Ishikawa (cell line): Measurements from ENCODE around the gene TMEM181.
A peak's percentile ranks its signal among the peaks of the same experiment; 100 is the strongest.

Source experiments
- CEBPB ChIP-seq: IDR thresholded peaks from 2 replicates; pipeline ENCODE4 v1.6.1; 2012
- CREB1 ChIP-seq: IDR thresholded peaks from 2 replicates; pipeline ENCODE4 v1.6.1; 2012; ENCODE audit warnings: low read depth
- EGR1 ChIP-seq: IDR thresholded peaks from 2 replicates; pipeline ENCODE4 v1.6.1; 2012
- EP300 ChIP-seq: IDR thresholded peaks from 2 replicates; pipeline ENCODE4 v1.6.1; 2012; ENCODE audit warnings: borderline replicate concordance
- FOXM1 ChIP-seq: IDR thresholded peaks from 2 replicates; pipeline ENCODE4 v1.6.1; 2012; ENCODE audit warnings: low read depth, borderline replicate concordance
- NFIC ChIP-seq: IDR thresholded peaks from 2 replicates; pipeline ENCODE4 v1.6.1; 2012
- RAD21 ChIP-seq: IDR thresholded peaks from 2 replicates; pipeline ENCODE4 v1.6.1; 2012; ENCODE audit warnings: low read depth
- TAF1 ChIP-seq: IDR thresholded peaks from 2 replicates; pipeline ENCODE4 v1.6.1; 2012; ENCODE audit warnings: low read depth, mild to moderate bottlenecking
- TCF12 ChIP-seq: IDR thresholded peaks from 2 replicates; pipeline ENCODE4 v1.6.1; 2012; ENCODE audit warnings: low read depth
- TEAD4 ChIP-seq: IDR thresholded peaks from 2 replicates; pipeline ENCODE4 v1.6.1; 2012
- YY1 ChIP-seq: IDR thresholded peaks from 2 replicates; pipeline ENCODE4 v1.6.1; 2012; ENCODE audit warnings: low read depth
- ZBTB7A ChIP-seq: IDR thresholded peaks from 2 replicates; pipeline ENCODE4 v1.6.1; 2012; ENCODE audit warnings: low read depth
- TF ChIP-seq, protein P1 (sequence below): IDR thresholded peaks from 2 replicates; pipeline ENCODE4 v1.6.1; 2012
- TF ChIP-seq, protein P2 (sequence below): IDR thresholded peaks from 2 replicates; pipeline ENCODE4 v1.6.1; 2012; ENCODE audit warnings: low read depth, mild to moderate bottlenecking
- TF ChIP-seq, protein P3 (sequence below): IDR thresholded peaks from 2 replicates; pipeline ENCODE4 v1.6.1; 2012

Gene TMEM181

DNA sequence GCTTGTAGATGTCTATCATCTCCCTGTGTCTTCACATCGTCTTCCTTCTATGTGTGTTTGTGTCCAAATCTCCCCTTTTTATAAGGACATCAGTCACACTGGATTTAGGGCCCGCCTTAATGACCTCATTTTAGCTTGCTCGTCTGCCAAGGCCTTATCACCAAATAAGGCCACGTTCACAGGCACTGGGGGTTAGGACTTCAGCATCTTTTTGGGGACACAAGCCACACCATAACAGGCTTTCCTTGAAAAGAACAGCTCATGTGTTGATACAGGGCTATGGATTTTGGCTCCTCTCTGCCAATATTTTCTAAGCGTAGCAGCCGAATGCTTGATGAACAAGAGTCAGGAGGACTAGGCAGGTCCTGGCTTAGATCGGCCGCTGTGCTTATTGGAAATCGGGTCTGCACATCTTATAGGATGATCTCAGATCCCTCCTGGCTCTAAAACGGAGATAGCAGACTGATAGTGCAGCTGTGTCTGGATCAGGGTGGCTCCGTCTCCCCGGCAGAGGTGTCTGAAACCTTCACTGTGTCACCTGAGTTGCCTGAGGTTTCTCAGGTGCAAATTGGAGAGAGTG, 16.2 kb upstream of the TMEM181 start:
- TF ChIP-seq, protein P1, sequence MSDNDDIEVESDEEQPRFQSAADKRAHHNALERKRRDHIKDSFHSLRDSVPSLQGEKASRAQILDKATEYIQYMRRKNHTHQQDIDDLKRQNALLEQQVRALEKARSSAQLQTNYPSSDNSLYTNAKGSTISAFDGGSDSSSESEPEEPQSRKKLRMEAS, result no peak
- TF ChIP-seq ZBTB7A (no peak), FOXM1 (no peak), CEBPB (no peak), YY1 (no peak), TAF1 (no peak), EP300 (no peak), TEAD4 (no peak), RAD21 (no peak)

DNA sequence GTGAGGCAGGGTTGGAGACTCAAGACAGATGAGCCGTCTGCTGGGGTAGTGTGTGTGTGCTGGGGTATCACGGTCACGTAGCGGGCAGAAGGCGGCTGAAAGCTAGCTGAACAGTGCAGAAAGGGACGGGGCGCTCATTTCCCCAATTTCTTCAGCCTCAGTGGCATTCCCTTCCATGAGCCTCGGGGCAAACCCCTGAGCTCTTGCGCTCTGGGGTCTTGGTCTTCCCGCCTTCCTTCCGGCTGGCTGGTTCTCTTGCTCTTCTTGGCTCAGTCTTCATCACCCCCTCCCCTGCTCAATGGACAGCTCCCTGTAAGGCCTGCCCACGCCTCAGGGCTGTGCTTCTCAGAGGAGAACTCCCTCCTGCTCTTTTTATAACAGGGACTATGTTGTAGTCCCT, 15.5 kb upstream of the TMEM181 start:
- TF ChIP-seq, protein P1, result no peak
- TF ChIP-seq EP300 (no peak), CREB1 (no peak), EGR1 (no peak)
- TF ChIP-seq, protein P2, sequence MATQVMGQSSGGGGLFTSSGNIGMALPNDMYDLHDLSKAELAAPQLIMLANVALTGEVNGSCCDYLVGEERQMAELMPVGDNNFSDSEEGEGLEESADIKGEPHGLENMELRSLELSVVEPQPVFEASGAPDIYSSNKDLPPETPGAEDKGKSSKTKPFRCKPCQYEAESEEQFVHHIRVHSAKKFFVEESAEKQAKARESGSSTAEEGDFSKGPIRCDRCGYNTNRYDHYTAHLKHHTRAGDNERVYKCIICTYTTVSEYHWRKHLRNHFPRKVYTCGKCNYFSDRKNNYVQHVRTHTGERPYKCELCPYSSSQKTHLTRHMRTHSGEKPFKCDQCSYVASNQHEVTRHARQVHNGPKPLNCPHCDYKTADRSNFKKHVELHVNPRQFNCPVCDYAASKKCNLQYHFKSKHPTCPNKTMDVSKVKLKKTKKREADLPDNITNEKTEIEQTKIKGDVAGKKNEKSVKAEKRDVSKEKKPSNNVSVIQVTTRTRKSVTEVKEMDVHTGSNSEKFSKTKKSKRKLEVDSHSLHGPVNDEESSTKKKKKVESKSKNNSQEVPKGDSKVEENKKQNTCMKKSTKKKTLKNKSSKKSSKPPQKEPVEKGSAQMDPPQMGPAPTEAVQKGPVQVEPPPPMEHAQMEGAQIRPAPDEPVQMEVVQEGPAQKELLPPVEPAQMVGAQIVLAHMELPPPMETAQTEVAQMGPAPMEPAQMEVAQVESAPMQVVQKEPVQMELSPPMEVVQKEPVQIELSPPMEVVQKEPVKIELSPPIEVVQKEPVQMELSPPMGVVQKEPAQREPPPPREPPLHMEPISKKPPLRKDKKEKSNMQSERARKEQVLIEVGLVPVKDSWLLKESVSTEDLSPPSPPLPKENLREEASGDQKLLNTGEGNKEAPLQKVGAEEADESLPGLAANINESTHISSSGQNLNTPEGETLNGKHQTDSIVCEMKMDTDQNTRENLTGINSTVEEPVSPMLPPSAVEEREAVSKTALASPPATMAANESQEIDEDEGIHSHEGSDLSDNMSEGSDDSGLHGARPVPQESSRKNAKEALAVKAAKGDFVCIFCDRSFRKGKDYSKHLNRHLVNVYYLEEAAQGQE, result peak; percentile 23; the same call in 1 of the 2 replicates
- TF ChIP-seq, protein P3, sequence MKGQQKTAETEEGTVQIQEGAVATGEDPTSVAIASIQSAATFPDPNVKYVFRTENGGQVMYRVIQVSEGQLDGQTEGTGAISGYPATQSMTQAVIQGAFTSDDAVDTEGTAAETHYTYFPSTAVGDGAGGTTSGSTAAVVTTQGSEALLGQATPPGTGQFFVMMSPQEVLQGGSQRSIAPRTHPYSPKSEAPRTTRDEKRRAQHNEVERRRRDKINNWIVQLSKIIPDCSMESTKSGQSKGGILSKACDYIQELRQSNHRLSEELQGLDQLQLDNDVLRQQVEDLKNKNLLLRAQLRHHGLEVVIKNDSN, result no peak

DNA sequence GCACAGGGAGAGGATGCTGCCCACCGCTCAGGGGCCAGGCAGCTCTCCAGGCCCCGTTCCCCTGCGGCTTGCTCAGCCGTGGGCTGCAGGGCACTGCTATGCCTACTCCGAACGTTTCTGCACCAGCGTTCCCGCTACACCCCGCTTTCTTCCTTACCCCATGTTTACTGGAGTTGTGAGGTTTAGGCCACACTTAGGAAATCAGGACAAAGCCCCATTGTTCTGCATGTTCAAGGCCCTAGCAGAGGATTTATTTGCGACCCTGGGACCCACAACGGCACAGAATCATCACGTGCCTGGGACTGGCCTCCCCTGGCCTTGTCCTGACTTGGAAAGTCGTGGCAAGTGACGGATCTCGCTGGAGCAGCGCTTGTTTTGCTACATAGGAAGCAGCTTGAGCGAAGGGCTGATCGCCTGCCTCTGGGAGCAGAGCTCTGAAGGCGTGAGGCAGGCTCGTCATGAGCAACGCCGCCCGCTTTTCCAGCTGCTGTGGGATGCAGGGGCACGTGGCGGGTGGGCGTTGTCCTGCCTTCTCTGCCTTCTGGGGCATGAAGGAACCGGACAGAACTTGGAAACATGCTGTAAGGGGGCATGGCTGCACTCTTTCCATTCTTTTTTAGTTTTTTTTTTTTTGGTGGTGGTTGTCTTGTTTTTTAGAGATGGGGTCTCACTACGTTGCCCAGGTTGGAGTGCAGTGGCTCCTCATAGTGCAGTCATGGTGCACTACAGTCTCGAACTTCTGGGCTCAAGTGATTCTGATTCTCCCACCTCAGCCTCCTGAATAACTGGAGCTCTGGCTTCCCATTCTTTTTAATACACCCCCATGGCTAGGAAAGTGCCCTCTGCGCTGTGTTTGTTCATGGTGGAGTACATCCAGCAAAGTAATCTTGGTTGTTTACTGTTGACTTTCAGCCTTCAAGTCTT, 14.6 kb upstream of the TMEM181 start:
- no peak for TF ChIP-seq EP300
- TF ChIP-seq YY1, result no peak

DNA sequence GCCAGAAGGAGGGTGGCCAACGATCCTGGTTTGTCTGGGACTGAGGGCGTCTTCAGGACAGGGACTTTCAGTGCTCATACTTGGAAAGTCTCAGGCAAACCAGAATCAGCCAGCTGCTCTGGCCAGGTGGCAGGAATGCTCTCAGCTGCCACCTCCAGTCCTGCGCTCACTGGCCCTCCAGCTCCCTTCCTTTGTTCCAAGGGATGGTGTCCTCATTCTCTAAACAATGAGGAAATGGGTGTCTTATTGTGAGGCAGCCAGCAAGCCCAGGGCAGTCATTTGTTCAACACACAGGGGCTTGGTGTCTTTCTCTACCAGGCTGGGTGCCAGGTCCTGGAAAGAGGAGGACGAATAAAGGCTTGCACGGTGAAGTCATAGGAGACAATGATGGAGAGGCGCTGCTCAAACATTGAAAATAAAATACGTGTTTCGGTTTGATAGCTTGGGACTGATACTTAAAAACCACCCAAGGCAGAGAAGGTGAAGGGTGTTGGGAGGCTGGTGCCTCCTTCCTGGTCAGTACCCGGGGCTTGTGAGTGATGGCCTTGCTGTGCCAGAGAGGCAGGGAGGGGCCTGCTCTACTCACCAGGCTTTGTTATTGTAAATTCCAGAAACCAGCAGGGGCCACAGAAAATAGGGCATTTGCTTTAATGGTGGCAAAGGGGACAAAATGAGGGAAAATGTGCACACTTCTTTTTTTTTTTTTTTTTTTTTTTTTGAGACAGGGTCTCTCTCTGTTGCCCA, 11.3 kb upstream of the TMEM181 start:
- no peak for TF ChIP-seq EP300
- no peak for TF ChIP-seq ZBTB7A
- TF ChIP-seq FOXM1, result no peak
- TF ChIP-seq, protein P1, result no peak
- no peak for TF ChIP-seq EGR1
- TF ChIP-seq CREB1, result no peak
- TF ChIP-seq, protein P3, result no peak
- TF ChIP-seq TCF12, result no peak
- TF ChIP-seq NFIC, result no peak
- no peak for TF ChIP-seq TAF1
- TF ChIP-seq TEAD4, result no peak
- no peak for TF ChIP-seq CEBPB
- no peak for TF ChIP-seq YY1
- TF ChIP-seq RAD21, result no peak
- TF ChIP-seq, protein P2, result no peak

DNA sequence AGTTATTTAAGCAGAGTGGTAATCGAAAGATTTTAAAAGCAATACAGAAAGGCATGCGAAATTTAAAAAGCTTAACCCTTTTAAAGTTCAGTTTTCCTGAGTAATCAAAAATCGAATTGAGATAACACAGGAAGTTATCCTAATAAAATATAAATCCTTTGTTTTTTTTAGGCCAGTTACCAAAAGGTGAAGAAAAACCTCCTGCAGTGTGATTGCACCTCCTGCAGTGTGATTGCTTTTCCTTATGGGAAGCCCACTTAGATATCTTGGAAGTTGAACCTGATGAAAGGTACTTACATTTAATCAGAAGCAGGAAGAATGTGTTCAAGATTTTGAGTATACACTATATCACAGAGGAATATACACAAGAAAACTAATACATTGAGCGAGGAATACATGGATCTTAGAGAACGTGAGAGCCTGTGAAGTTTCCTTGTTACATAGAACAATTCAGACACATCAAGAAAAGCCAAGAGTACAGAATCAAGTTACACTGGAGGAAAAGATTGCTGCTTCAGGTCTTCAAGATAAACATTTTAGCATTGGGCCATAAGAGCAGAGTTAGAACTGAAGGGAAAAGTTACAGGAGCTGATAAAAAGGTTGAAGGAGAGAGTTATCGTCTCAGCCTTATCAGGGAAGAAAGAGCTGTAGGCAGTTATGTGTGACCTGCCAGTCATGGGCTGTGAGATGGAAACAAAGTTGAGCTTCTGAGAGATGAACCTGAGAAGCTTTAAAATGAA, 7.7 kb upstream of the TMEM181 start:
- TF ChIP-seq, protein P2, result no peak
- no peak for TF ChIP-seq EGR1
